Measurements from ENCODE around the gene POTEH.
"Not testable (repeated sequence)": the region's sequence is repeated elsewhere in the genome, so short reads cannot be mapped to it uniquely, and the experiment has no call there.

- not testable (repeated sequence) for TF ChIP-seq EZH2phosphoT487 (IDR thresholded peaks at IDR 0.05; ENCODE audit: borderline replicate concordance, low read length); CTCF (conservative IDR thresholded peaks at IDR 0.05; ENCODE audit: low read depth, low read length); EZH2 (IDR thresholded peaks at IDR 0.05; ENCODE audit: low read length, unreplicated experiment)
These were observed 36.6 kb upstream of the POTEH start for GRCh38 chr22:15653241-15653640.
